ENCODE measurements around the gene ADAMTS13. TPM values are rescaled to one million over a fixed set of nuclear protein-coding genes. Genes with fewer than 3 reads are reported as not detected.

ADAMTS13 gene
- total and polyA plus RNA-seq, 10 donors = 1.1 to 4.8 (median 2.7) TPM

DNA sequence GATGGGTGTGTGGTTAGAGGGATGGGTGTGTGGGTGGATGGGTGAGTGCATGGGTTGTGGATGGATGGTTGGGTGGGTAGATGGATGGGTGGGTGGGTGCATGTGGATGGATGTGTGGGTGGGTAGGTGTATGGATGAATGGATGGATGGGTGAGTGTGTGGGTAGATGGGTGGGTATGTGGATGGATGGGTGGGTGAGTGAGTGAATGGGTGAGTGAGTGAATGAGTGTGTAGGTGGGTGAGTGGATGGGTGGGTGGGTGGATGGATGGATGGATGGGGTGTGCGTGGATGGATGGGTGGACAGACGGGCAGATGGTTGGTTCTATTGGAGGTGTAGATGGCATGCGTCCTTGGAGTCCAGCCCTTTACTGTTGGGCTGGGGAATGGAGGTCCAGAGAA is 28.8 kb upstream of the ADAMTS13 start:
- WGBS, 5 donors = 89 to 95% (median 94%) methylated on average over 3 of the region's 3 CpGs
- intact Hi-C loops (cut with DNase I; ENCODE audit: low total_unique reads) = no loop called here
- DNase-seq = no peak
- no peaks in the 10 kb centered on the region for H3K9me3 ChIP-seq
- no peak overlapping the region for H3K4me3 ChIP-seq
- H3K27me3 ChIP-seq (replicated peaks in 1 of 7) = peaks cover 0 to 41% (median 0%) of the 10 kb centered on the region in 7 donors
- H3K4me1 ChIP-seq = peaks cover 0 to 15% (median 0%) of the 10 kb centered on the region in 6 donors
- H3K27ac ChIP-seq = no peak overlapping the region
- H3K36me3 ChIP-seq = no peaks in the 10 kb centered on the region
- TF ChIP-seq, protein P1, sequence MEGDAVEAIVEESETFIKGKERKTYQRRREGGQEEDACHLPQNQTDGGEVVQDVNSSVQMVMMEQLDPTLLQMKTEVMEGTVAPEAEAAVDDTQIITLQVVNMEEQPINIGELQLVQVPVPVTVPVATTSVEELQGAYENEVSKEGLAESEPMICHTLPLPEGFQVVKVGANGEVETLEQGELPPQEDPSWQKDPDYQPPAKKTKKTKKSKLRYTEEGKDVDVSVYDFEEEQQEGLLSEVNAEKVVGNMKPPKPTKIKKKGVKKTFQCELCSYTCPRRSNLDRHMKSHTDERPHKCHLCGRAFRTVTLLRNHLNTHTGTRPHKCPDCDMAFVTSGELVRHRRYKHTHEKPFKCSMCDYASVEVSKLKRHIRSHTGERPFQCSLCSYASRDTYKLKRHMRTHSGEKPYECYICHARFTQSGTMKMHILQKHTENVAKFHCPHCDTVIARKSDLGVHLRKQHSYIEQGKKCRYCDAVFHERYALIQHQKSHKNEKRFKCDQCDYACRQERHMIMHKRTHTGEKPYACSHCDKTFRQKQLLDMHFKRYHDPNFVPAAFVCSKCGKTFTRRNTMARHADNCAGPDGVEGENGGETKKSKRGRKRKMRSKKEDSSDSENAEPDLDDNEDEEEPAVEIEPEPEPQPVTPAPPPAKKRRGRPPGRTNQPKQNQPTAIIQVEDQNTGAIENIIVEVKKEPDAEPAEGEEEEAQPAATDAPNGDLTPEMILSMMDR (IDR thresholded peaks at IDR 0.05 in 8 of 11, conservative IDR thresholded peaks at IDR 0.05 in 3 of 11) = no peak
- TF ChIP-seq POLR2A (IDR thresholded peaks at IDR 0.05) (no peak), POLR2AphosphoS5 (IDR thresholded peaks at IDR 0.05) (no peak)

DNA sequence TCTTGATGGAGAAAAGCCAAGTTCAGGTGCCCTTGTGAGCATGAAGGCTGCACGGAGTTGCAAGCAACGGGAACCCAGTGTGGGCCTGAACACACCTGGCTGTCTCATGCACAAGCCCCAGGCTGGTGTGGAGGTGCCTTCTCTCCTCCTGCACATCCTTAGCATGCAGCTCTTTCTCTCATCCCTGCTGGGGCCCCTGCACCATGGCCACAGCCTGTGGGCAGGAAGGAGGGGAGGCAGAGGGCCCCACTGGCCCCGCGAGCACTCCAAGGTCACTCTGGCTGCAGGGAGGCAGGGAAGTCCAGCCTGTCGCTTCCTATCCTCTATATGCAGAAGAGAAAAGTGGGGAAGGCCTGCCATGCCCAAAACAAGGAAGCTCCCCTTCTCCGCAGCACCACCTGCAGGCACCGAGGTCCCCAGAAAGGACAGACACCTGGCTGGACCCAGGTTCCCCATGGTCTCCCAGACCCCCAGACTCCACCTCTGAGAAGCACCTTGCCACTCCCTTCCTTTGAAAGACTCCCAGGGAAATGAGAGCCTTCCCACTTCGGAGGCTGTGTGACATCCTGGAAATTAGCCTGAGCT is 27.4 kb upstream of the ADAMTS13 start:
- TF ChIP-seq POLR2AphosphoS5 (IDR thresholded peaks at IDR 0.05) = no peak
- TF ChIP-seq, protein P1 (IDR thresholded peaks at IDR 0.05 in 8 of 11, conservative IDR thresholded peaks at IDR 0.05 in 3 of 11) = no peak
- no peak for TF ChIP-seq POLR2A (IDR thresholded peaks at IDR 0.05)
- Histone ChIP-seq H3K4me1 (peaks cover 0 to 15% (median 0%) of the 10 kb centered on the region in 6 donors), H3K36me3 (no peaks in the 10 kb centered on the region), H3K27ac (no peak overlapping the region), H3K27me3 (replicated peaks in 1 of 7) (peaks cover 0 to 38% (median 0%) of the 10 kb centered on the region in 7 donors), H3K4me3 (no peak overlapping the region), H3K9me3 (no peaks in the 10 kb centered on the region)
- DNase-seq = no peak
- WGBS, 5 donors = 25 to 37% (median 28%) methylated on average over 3 to 8 of the region's 8 CpGs
- intact Hi-C loops (cut with DNase I; ENCODE audit: low total_unique reads) = no loop called here

DNA sequence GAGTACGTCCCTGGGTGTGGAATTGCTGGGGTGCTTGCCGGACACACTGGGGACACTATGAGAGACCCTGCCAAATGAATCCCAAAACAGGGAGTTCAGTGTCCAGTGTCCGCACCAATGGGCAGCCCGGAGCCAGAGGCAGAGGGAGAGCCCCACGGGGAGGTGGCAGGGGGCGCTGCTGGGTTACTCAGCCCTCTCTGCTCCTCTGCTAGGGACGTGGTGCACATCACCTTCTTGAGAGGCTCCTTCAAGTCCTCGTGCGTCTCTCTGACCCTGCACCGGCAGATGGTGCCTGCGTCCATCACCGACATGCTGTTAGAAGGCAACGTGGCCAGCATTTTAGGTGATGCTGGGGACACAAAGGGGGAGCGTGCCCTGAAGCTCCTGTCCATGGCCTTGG is 25.2 kb upstream of the ADAMTS13 start:
- no peak for DNase-seq

DNA sequence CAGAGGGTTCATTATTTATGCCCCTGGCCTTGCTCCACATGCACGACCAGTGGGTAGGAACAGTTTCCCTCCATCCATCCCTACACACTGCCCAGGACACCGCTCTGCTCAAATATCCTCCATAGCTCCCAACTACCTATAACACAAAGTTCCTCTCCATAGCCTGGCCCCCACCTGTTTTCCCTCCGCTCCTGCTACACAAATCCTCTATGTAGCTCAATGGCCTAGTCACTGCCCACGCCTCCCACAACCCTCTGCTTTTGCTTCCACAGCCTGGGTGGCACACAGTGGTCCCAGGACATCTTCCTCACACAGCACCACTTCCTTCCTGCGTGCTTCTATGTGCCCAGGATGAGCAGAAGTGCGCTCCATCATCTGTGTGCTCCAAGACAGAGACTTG is 24.8 kb upstream of the ADAMTS13 start:
- H3K36me3 ChIP-seq = peaks cover 0 to 18% (median 0%) of the 10 kb centered on the region in 6 donors
- H3K27ac ChIP-seq = no peak overlapping the region
- peaks cover 0 to 21% (median 0%) of the 10 kb centered on the region in 7 donors for H3K27me3 ChIP-seq (replicated peaks in 1 of 7)
- DNase-seq = no peak
- peaks cover 0 to 15% (median 0%) of the 10 kb centered on the region in 6 donors for H3K4me1 ChIP-seq
- TF ChIP-seq POLR2AphosphoS5 (IDR thresholded peaks at IDR 0.05) (no peak), POLR2A (IDR thresholded peaks at IDR 0.05) (no peak)
- TF ChIP-seq, protein P1 (IDR thresholded peaks at IDR 0.05 in 8 of 11, conservative IDR thresholded peaks at IDR 0.05 in 3 of 11) = no peak
- H3K9me3 ChIP-seq = no peaks in the 10 kb centered on the region
- intact Hi-C loops (cut with DNase I; ENCODE audit: low total_unique reads) = no loop called here
- WGBS, 5 donors = 73 to 83% (median 76%) methylated on average over 6 of the region's 6 CpGs
- H3K4me3 ChIP-seq = no peak overlapping the region

More for the DNA sequence above, 25.2 kb upstream of the ADAMTS13 start:
- Histone ChIP-seq H3K9me3 (no peaks in the 10 kb centered on the region), H3K27ac (no peak overlapping the region), H3K4me1 (peaks cover 0 to 15% (median 0%) of the 10 kb centered on the region in 6 donors), H3K36me3 (peaks cover 0 to 14% (median 0%) of the 10 kb centered on the region in 6 donors), H3K4me3 (no peak overlapping the region), H3K27me3 (replicated peaks in 1 of 7) (peaks cover 0 to 25% (median 0%) of the 10 kb centered on the region in 7 donors)
- 44 to 90% (median 50%) methylated on average over 3 to 14 of the region's 14 CpGs for WGBS, 5 donors
- intact Hi-C loops (cut with DNase I; ENCODE audit: low total_unique reads) = no loop called here
- peak in 1 of 3 donors; percentile 52 for TF ChIP-seq POLR2AphosphoS5 (IDR thresholded peaks at IDR 0.05)
- TF ChIP-seq, protein P1 (IDR thresholded peaks at IDR 0.05 in 8 of 11, conservative IDR thresholded peaks at IDR 0.05 in 3 of 11) = no peak
- TF ChIP-seq POLR2A (IDR thresholded peaks at IDR 0.05) = no peak
